ENCODE measurements around the gene MPV17L2. TPM values are rescaled to one million over a fixed set of nuclear protein-coding genes. Genes with fewer than 3 reads are reported as not detected.

MPV17L2 gene
- total and polyA plus RNA-seq, 4 donors: 3.6 to 28.0 (median 14.1) TPM

DNA sequence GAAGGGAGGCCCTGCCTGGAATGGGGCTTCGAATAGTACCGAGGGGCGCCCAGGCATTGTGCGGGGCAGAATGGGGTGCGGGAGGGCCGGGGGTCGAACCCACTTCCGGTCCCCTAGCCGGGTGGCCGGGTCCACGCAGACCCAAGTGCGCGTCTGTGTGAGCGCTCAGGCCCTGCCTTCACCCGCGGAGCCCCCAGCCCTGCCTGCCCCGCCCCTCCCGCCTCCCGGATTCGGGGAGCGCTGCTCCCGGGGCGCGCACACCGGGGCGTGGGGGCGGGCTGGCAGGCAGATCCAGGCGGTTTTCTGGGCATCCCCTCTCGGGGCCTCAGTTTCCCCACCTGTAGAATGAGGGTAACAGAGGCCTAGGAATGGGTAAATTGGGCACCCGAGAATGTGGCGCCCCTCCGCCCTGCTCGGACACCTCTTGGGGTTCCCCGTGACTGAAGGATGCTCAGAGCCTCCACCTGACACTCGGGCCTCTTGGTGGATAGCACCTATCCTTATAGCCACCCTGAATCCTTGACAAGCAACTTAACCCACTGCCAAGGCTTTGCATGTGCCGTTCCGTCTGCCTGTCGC, 39.4 kb upstream of the MPV17L2 start:
- peak overlapping the region; percentile 59 to 76 for H3K9ac ChIP-seq (ENCODE audit: low read depth in 1 of 2, low read length in 2 of 2)
- 1% methylated on average over 38 of the region's 38 CpGs for WGBS
- peak overlapping the region; percentile 50 to 76 (median 71) for H3K4me3 ChIP-seq (ENCODE audit: low read depth in 1 of 3, low read length in 3 of 3)
- peaks cover 0 to 2% (median under 1%) of the 10 kb centered on the region in 4 donors for H3K36me3 ChIP-seq (ENCODE audit: control insufficient read depth in 4 of 4, insufficient read depth in 3 of 4, low read depth in 1 of 4, low read length in 3 of 4)
- no peaks in the 10 kb centered on the region for H3K27me3 ChIP-seq (ENCODE audit: control insufficient read depth in 4 of 4, insufficient read depth in 4 of 4, low read length in 3 of 4)
- peak overlapping the region; percentile 88 to 93 for H3K27ac ChIP-seq (ENCODE audit: low read depth in 1 of 2, low read length in 2 of 2)
- DNase-seq (ENCODE audit: low spot score): no peak
- no peaks in the 10 kb centered on the region for H3K9me3 ChIP-seq (ENCODE audit: control insufficient read depth in 4 of 4, low read length in 3 of 4)
- TF ChIP-seq GABPA (IDR thresholded peaks at IDR 0.05 in 1 of 2, conservative IDR thresholded peaks at IDR 0.05 in 1 of 2) (no peak), ATF3 (IDR thresholded peaks at IDR 0.05) (no peak), TAF1 (conservative IDR thresholded peaks at IDR 0.05) (no peak), RXRA (IDR thresholded peaks at IDR 0.05) (no peak), RAD21 (IDR thresholded peaks at IDR 0.05) (no peak), EGR1 (IDR thresholded peaks at IDR 0.05; ENCODE audit: low read depth in 2 of 2) (no peak), MAX (IDR thresholded peaks at IDR 0.05) (no peak), FOXA2 (IDR thresholded peaks at IDR 0.05) (no peak), SP1 (IDR thresholded peaks at IDR 0.05) (no peak), HNF4A (conservative IDR thresholded peaks at IDR 0.05) (no peak), NR2F2 (IDR thresholded peaks at IDR 0.05) (no peak), JUND (IDR thresholded peaks at IDR 0.05) (no peak), YY1 (IDR thresholded peaks at IDR 0.05) (no peak)
- TF ChIP-seq, protein P1, sequence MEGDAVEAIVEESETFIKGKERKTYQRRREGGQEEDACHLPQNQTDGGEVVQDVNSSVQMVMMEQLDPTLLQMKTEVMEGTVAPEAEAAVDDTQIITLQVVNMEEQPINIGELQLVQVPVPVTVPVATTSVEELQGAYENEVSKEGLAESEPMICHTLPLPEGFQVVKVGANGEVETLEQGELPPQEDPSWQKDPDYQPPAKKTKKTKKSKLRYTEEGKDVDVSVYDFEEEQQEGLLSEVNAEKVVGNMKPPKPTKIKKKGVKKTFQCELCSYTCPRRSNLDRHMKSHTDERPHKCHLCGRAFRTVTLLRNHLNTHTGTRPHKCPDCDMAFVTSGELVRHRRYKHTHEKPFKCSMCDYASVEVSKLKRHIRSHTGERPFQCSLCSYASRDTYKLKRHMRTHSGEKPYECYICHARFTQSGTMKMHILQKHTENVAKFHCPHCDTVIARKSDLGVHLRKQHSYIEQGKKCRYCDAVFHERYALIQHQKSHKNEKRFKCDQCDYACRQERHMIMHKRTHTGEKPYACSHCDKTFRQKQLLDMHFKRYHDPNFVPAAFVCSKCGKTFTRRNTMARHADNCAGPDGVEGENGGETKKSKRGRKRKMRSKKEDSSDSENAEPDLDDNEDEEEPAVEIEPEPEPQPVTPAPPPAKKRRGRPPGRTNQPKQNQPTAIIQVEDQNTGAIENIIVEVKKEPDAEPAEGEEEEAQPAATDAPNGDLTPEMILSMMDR (IDR thresholded peaks at IDR 0.05; ENCODE audit: low read depth, low read length, missing input control): no peak
- TF ChIP-seq, protein P2, sequence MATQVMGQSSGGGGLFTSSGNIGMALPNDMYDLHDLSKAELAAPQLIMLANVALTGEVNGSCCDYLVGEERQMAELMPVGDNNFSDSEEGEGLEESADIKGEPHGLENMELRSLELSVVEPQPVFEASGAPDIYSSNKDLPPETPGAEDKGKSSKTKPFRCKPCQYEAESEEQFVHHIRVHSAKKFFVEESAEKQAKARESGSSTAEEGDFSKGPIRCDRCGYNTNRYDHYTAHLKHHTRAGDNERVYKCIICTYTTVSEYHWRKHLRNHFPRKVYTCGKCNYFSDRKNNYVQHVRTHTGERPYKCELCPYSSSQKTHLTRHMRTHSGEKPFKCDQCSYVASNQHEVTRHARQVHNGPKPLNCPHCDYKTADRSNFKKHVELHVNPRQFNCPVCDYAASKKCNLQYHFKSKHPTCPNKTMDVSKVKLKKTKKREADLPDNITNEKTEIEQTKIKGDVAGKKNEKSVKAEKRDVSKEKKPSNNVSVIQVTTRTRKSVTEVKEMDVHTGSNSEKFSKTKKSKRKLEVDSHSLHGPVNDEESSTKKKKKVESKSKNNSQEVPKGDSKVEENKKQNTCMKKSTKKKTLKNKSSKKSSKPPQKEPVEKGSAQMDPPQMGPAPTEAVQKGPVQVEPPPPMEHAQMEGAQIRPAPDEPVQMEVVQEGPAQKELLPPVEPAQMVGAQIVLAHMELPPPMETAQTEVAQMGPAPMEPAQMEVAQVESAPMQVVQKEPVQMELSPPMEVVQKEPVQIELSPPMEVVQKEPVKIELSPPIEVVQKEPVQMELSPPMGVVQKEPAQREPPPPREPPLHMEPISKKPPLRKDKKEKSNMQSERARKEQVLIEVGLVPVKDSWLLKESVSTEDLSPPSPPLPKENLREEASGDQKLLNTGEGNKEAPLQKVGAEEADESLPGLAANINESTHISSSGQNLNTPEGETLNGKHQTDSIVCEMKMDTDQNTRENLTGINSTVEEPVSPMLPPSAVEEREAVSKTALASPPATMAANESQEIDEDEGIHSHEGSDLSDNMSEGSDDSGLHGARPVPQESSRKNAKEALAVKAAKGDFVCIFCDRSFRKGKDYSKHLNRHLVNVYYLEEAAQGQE (IDR thresholded peaks at IDR 0.05): no peak
- TF ChIP-seq, protein P3, sequence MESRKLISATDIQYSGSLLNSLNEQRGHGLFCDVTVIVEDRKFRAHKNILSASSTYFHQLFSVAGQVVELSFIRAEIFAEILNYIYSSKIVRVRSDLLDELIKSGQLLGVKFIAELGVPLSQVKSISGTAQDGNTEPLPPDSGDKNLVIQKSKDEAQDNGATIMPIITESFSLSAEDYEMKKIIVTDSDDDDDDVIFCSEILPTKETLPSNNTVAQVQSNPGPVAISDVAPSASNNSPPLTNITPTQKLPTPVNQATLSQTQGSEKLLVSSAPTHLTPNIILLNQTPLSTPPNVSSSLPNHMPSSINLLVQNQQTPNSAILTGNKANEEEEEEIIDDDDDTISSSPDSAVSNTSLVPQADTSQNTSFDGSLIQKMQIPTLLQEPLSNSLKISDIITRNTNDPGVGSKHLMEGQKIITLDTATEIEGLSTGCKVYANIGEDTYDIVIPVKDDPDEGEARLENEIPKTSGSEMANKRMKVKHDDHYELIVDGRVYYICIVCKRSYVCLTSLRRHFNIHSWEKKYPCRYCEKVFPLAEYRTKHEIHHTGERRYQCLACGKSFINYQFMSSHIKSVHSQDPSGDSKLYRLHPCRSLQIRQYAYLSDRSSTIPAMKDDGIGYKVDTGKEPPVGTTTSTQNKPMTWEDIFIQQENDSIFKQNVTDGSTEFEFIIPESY (IDR thresholded peaks at IDR 0.05): no peak
- peaks cover 16 to 57% (median 41%) of the 10 kb centered on the region in 4 donors for H3K4me1 ChIP-seq (ENCODE audit: control insufficient read depth in 4 of 4, insufficient read depth in 4 of 4, low read length in 3 of 4)
